Gastroesophageal sphincter (tissue), 4 donors: ENCODE data around the gene LIPG. TPM values are rescaled to one million over a fixed set of nuclear protein-coding genes. Genes with fewer than 3 reads are reported as not detected.

Source experiments
- ATAC-seq: fragments of 150-250 bp; one replicate; pipeline ENCODE4 v1.9.1; 2016; ENCODE audit warnings: mild to moderate bottlenecking, moderate library complexity
- H3K27ac ChIP-seq, 4 donors: fragments of 200-600 bp; sonication (generic) in 3 of 4; 1 replicate in 3 of 4; 2 replicates in 1 of 4; pipeline ENCODE4 v1.5.1; 2016 to 2019
- H3K27me3 ChIP-seq: fragments of 200-600 bp; sonication (generic); one replicate; pipeline ENCODE4 v1.5.1; 2019
- H3K36me3 ChIP-seq, 2 donors: fragments of 200-600 bp; sonication (generic); one replicate each; pipeline ENCODE4 v1.5.1; 2019; ENCODE audit warnings: control low read depth in 1 of 2
- H3K4me1 ChIP-seq, 3 donors: fragments of 200-600 bp; sonication (generic); 1 replicate in 2 of 3; 2 replicates in 1 of 3; pipeline ENCODE4 v1.5.1; 2016 to 2019; ENCODE audit warnings: control low read depth in 2 of 3
- H3K4me3 ChIP-seq, 2 donors: fragments of 200-600 bp; sonication (generic); one replicate each; pipeline ENCODE4 v1.5.1; 2019; ENCODE audit warnings: mild to moderate bottlenecking in 1 of 2, moderate library complexity in 1 of 2
- H3K9me3 ChIP-seq, 3 donors: fragments of 200-600 bp; sonication (generic); one replicate each; pipeline ENCODE4 v1.5.1; 2017 to 2019; ENCODE audit warnings: control low read depth in 2 of 3
- EP300 ChIP-seq: sonication (generic); formaldehyde crosslinking; IDR thresholded peaks from one replicate; pipeline ENCODE4 v1.6.1; 2017; ENCODE audit warnings: antibody characterized with exemption, mild to moderate bottlenecking
- POLR2A ChIP-seq, 2 donors: fragments of 450-650 bp; IDR thresholded peaks; one replicate each; pipeline ENCODE4 v1.6.1; 2017; ENCODE audit warnings: antibody characterized with exemption in 2 of 2, mild to moderate bottlenecking in 2 of 2, moderate library complexity in 1 of 2
- POLR2AphosphoS5 ChIP-seq: sonication (generic); formaldehyde crosslinking; IDR thresholded peaks from one replicate; pipeline ENCODE4 v1.6.1; 2017; ENCODE audit warnings: antibody characterized with exemption
- whole genome bisulfite sequencing, 2 donors: methylation state at CpG; one replicate each; pipeline ENCODE4 v1.1.5; 2018; ENCODE audit warnings: low coverage in 1 of 2; 5-methylcytosine and 5-hydroxymethylcytosine counted together
- total RNA-seq, 4 donors: library from RNA; depleted of rRNA; stranded (reverse); fragments of >200 nt; gene quantifications; one replicate each; pipeline ENCODE4 v1.1.0, GENCODE V29; 2016
- TF ChIP-seq, protein P1 (sequence below), 4 experiments: fragments of 200-600 bp in 2 of 4; fragments of 450-650 bp in 2 of 4; sonication (generic) in 1 of 4; IDR thresholded peaks; one replicate each; pipeline ENCODE4 v1.5.1; 2017 to 2019; ENCODE audit warnings: antibody characterized with exemption in 4 of 4, mild to moderate bottlenecking in 2 of 4, moderate library complexity in 2 of 4

The LIPG gene
- total RNA-seq, 4 donors from 2014 or later, result 0.12 to 12.4 (median 0.46) TPM

DNA sequence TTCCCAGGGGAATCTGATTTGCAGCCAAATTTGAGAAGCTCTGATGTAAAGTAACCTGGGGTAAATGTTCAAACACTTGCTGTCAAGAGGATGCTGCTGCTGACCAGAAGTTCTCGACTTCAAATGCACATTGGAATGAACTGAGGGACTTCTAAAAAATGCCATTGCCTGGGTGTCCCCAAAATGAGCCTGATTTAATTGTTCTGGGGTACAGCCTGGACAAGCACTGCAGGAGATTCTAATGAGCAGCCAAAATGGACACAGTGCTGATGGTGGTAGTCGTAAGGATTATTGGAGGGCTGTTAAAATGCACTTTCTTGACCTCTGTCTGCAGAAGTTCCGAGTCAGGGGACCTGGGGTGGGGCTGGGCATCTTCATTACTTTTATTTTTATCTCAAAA, 49.5 kb downstream of the LIPG start:
- TF ChIP-seq EP300 (no peak), POLR2A (IDR thresholded peaks at IDR 0.05) (no peak), POLR2AphosphoS5 (no peak)
- TF ChIP-seq, protein P1, sequence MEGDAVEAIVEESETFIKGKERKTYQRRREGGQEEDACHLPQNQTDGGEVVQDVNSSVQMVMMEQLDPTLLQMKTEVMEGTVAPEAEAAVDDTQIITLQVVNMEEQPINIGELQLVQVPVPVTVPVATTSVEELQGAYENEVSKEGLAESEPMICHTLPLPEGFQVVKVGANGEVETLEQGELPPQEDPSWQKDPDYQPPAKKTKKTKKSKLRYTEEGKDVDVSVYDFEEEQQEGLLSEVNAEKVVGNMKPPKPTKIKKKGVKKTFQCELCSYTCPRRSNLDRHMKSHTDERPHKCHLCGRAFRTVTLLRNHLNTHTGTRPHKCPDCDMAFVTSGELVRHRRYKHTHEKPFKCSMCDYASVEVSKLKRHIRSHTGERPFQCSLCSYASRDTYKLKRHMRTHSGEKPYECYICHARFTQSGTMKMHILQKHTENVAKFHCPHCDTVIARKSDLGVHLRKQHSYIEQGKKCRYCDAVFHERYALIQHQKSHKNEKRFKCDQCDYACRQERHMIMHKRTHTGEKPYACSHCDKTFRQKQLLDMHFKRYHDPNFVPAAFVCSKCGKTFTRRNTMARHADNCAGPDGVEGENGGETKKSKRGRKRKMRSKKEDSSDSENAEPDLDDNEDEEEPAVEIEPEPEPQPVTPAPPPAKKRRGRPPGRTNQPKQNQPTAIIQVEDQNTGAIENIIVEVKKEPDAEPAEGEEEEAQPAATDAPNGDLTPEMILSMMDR (IDR thresholded peaks at IDR 0.05), result no peak
- H3K27ac ChIP-seq, result no peak overlapping the region
- no peaks in the 10 kb centered on the region for H3K36me3 ChIP-seq
- no peaks in the 10 kb centered on the region for H3K4me1 ChIP-seq
- WGBS, 2 donors, result 85 to 88% methylated on average over 3 of the region's 3 CpGs
- ATAC-seq, result no peak
- no peaks in the 10 kb centered on the region for H3K9me3 ChIP-seq
- H3K4me3 ChIP-seq, result no peak overlapping the region
- H3K27me3 ChIP-seq, result peaks cover 9% of the 10 kb centered on the region

DNA sequence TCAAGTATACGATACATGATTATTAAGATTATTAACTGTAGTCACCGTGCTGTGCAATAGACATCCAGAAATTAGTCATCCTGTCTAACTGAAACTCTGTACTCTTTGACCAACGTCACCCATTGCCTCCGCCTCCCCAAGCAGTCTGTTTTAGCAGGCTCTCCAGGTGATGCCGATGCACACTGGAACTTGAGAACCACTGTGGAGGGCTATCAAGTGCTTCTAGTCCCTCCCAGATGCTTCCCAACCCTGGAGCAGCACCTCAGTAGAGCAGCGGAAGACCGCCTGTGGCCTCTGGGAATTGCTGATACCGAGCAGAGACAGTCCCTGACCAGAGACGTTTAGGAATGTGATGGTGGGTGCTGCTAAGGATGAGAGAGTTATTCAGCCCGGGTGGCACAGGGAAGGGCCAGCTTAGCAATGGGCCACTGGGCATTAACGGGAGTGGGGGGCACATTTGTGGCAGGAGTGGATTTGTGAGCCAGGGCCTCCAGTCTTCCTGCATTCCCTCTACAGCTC, 50.7 kb downstream of the LIPG start:
- Histone ChIP-seq H3K27ac (no peak overlapping the region), H3K36me3 (no peaks in the 10 kb centered on the region), H3K9me3 (no peaks in the 10 kb centered on the region), H3K4me3 (no peak overlapping the region), H3K4me1 (peaks cover 0 to under 1% (median 0%) of the 10 kb centered on the region in 3 donors), H3K27me3 (peaks cover 9% of the 10 kb centered on the region)
- 53 to 58% methylated on average over 3 to 4 of the region's 11 CpGs for WGBS, 2 donors
- no peak for ATAC-seq
- TF ChIP-seq, protein P1 (IDR thresholded peaks at IDR 0.05), result no peak

DNA sequence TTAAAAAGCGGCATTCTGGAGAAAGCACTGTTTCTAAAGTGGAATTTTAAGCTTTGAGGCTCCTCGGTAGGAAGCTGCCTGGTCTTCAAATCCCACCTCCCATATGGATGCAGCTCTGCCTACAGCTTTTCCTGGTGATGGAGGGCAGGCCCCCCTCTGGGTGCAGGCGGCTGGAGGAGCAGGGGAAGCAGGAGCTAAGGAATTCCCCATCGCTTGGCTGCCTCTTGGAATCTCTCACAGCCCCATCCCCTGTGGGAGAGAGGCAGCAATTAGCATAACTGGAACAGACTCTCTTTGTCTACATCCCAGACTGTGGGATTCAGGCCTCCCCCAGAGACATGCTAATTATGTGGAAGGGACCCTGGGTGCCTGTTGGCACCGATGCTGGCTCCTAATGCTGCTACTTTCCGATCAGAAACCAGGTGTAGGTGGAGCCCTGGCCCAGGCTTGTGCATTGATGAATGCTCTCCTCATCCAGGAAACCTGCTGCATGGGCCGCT, 51.3 kb downstream of the LIPG start:
- Histone ChIP-seq H3K4me1 (peaks cover 0 to 6% (median 0%) of the 10 kb centered on the region in 3 donors), H3K27ac (no peak overlapping the region), H3K4me3 (no peak overlapping the region), H3K27me3 (peaks cover 9% of the 10 kb centered on the region), H3K9me3 (no peaks in the 10 kb centered on the region), H3K36me3 (no peaks in the 10 kb centered on the region)
- TF ChIP-seq POLR2A (IDR thresholded peaks at IDR 0.05) (no peak), EP300 (no peak), POLR2AphosphoS5 (no peak)
- TF ChIP-seq, protein P1 (IDR thresholded peaks at IDR 0.05), result no peak
- WGBS, 2 donors, result 61 to 63% methylated on average over 2 to 3 of the region's 7 CpGs
- ATAC-seq, result no peak

DNA sequence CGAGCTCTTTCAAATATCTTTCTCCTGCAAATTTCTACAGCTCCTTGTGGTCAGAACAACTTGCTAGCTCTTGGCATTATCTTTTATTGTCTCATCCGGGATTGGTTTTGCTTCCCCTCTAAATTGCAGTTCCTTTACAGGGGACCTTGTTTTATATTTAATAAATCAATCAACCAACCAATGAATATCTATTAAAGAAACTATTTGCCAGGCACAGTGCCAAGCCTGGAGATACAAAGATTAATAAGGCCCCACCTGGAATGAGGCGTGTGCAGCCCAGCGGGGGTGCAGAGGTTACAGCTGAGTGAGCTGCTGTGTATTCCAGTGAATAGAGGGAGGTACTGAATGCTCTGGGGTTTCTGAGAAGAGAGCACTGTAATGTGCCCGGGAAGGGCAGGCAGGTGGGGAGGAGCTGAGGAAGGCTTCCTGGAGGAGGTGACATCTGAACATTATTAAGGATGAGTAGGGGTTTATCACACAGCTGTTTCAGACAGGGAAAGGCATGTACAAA, 51.8 kb downstream of the LIPG start:
- Histone ChIP-seq H3K27ac (no peak overlapping the region), H3K4me1 (peaks cover 0 to 8% (median 0%) of the 10 kb centered on the region in 3 donors), H3K9me3 (no peaks in the 10 kb centered on the region), H3K4me3 (no peak overlapping the region), H3K36me3 (no peaks in the 10 kb centered on the region), H3K27me3 (peaks cover 9% of the 10 kb centered on the region)
- 49 to 56% methylated on average over 5 of the region's 5 CpGs for WGBS, 2 donors
- no peak for ATAC-seq
- TF ChIP-seq POLR2A (IDR thresholded peaks at IDR 0.05) (no peak), POLR2AphosphoS5 (no peak), EP300 (no peak)
- TF ChIP-seq, protein P1 (IDR thresholded peaks at IDR 0.05), result no peak

DNA sequence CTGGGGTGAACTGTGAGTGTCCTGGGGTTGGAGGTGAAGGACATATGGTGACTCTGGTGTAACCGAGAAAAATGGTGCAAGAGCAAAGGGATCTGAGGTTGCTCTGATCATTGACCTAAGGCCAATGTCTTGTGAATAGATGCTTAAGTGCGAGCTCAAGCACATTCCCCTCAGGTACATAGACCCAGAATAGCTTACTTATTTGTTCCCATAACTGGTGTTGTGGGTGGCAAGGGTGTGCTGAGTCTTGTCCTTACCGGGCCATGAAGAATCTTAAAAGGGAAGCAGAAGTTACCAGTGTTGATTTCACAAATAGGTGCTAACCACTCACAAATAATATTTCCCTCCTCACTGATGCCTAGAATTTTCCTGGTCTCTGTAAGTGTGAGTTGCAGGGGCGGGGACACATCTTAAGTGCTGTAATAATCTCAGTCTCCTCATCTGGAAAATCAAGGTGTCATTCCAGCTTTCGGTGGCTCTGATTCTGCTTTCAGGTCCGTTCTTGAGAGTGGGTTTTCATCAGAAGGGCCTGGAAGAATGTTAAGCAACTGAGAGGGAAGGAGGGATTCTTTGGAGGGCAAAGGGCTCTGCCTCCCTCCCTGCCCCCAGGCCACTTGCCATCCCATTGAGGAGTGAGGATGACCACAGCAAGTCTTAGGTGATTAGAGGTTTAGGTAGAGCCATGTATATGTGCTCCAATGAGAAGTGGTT, 54.9 kb downstream of the LIPG start:
- TF ChIP-seq POLR2A (IDR thresholded peaks at IDR 0.05), result no peak
- no peak for TF ChIP-seq POLR2AphosphoS5
- TF ChIP-seq, protein P1 (IDR thresholded peaks at IDR 0.05), result no peak
- no peak for TF ChIP-seq EP300
- H3K27ac ChIP-seq, result no peak overlapping the region
- 84 to 85% methylated on average over 4 to 5 of the region's 6 CpGs for WGBS, 2 donors
- peaks cover 9% of the 10 kb centered on the region for H3K27me3 ChIP-seq
- H3K4me3 ChIP-seq, result no peak overlapping the region
- ATAC-seq, result no peak
- no peaks in the 10 kb centered on the region for H3K36me3 ChIP-seq
- peaks cover 0 to 13% (median 0%) of the 10 kb centered on the region in 3 donors for H3K4me1 ChIP-seq
- no peaks in the 10 kb centered on the region for H3K9me3 ChIP-seq
